ENCODE results near the gene TRPC4AP.
A peak's percentile ranks its signal among the peaks of the same experiment; 100 is the strongest.
"Not testable (repeated sequence)": the region's sequence is repeated elsewhere in the genome, so short reads cannot be mapped to it uniquely, and the experiment has no call there.

TRPC4AP gene

DNA sequence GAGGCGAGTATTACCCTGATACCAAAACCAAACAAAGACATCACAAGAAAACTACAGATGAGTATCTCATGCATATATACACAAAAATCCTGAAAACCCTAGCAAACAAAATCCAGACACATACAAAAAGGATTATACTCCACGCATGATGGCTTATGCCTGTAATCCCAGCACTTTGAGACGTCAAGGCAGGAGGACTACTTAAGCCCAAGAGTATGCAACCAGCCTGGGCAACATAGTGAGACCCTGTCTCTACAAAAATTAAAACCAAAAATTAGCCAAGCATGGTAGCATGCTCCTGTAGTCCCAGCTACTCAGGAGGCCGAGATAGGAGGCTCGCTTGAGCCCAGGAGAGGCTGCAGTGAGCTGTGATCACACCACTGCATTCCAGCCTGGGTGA is 32.4 kb downstream of the TRPC4AP start:
- H3K27me3 ChIP-seq (replicated peaks in 2 of 5; ENCODE audit: control insufficient read depth in 4 of 5, insufficient read depth in 5 of 5, low read length in 4 of 5): no peaks in the 10 kb centered on the region
- ChIA-PET POLR2A (no interaction called here), CTCF (no interaction called here)
- H3K9me3 ChIP-seq (ENCODE audit: control extremely low read depth in 1 of 5, control insufficient read depth in 4 of 5, insufficient read depth in 2 of 5, low read depth in 1 of 5, low read length in 4 of 5): peaks cover 0 to 3% (median 0%) of the 10 kb centered on the region in 5 experiments
- no peak overlapping the region for H3K4me3 ChIP-seq (ENCODE audit: control insufficient read depth in 1 of 7, extremely low read depth in 1 of 7, insufficient read depth in 4 of 7, low read depth in 2 of 7, low read length in 6 of 7)
- peaks cover 0 to 2% (median 0%) of the 10 kb centered on the region in 4 experiments for H3K4me1 ChIP-seq (ENCODE audit: control extremely low read depth in 1 of 4, control insufficient read depth in 4 of 4, insufficient read depth in 4 of 4, low read length in 3 of 4)
- DNase-seq: no peak
- peaks cover 9 to 21% (median 16%) of the 10 kb centered on the region in 4 experiments for H3K36me3 ChIP-seq (ENCODE audit: control insufficient read depth in 4 of 4, insufficient read depth in 4 of 4, low read length in 3 of 4)
- WGBS (ENCODE audit: insufficient coverage): 95% methylated on average over 4 of the region's 5 CpGs
- no peak overlapping the region for H3K27ac ChIP-seq (ENCODE audit: insufficient read depth in 1 of 2, low read depth in 1 of 2, low read length in 2 of 2, poor library complexity in 1 of 2, severe bottlenecking in 2 of 2)

GRCh38 chr20:35059612-35060011 is 33.0 kb downstream of the TRPC4AP start:
- DNase-seq: no peak
- peaks cover 7 to 26% (median 20%) of the 10 kb centered on the region in 4 experiments for H3K36me3 ChIP-seq (ENCODE audit: control insufficient read depth in 4 of 4, insufficient read depth in 4 of 4, low read length in 3 of 4)
- no peak overlapping the region for H3K4me3 ChIP-seq (ENCODE audit: control insufficient read depth in 1 of 7, extremely low read depth in 1 of 7, insufficient read depth in 4 of 7, low read depth in 2 of 7, low read length in 6 of 7)
- CTCF ChIA-PET: interaction anchor here (1.1 kb wide), 1 partner anchor 18 kb away, joined by 5 read pairs; no protein-coding TSS in a partner anchor
- WGBS (ENCODE audit: insufficient coverage): over 99% methylated on average over 9 of the region's 14 CpGs
- H3K4me1 ChIP-seq (ENCODE audit: control extremely low read depth in 1 of 4, control insufficient read depth in 4 of 4, insufficient read depth in 4 of 4, low read length in 3 of 4): peaks cover 0 to 2% (median 0%) of the 10 kb centered on the region in 4 experiments
- POLR2A ChIA-PET: no interaction called here
- peaks cover 0 to 3% (median 0%) of the 10 kb centered on the region in 5 experiments for H3K9me3 ChIP-seq (ENCODE audit: control extremely low read depth in 1 of 5, control insufficient read depth in 4 of 5, insufficient read depth in 2 of 5, low read depth in 1 of 5, low read length in 4 of 5)
- H3K27me3 ChIP-seq (replicated peaks in 2 of 5; ENCODE audit: control insufficient read depth in 4 of 5, insufficient read depth in 5 of 5, low read length in 4 of 5): no peaks in the 10 kb centered on the region
- no peak overlapping the region for H3K27ac ChIP-seq (ENCODE audit: insufficient read depth in 1 of 2, low read depth in 1 of 2, low read length in 2 of 2, poor library complexity in 1 of 2, severe bottlenecking in 2 of 2)

GRCh38 chr20:35059110-35059509 is 33.5 kb downstream of the TRPC4AP start:
- no peak overlapping the region for H3K4me3 ChIP-seq (ENCODE audit: control insufficient read depth in 1 of 7, extremely low read depth in 1 of 7, insufficient read depth in 4 of 7, low read depth in 2 of 7, low read length in 6 of 7)
- WGBS (ENCODE audit: insufficient coverage): 100% methylated on average over 1 of the region's 2 CpGs
- POLR2A ChIA-PET: no interaction called here
- H3K9me3 ChIP-seq (ENCODE audit: control extremely low read depth in 1 of 5, control insufficient read depth in 4 of 5, insufficient read depth in 2 of 5, low read depth in 1 of 5, low read length in 4 of 5): peaks cover 0 to 3% (median 0%) of the 10 kb centered on the region in 5 experiments
- CTCF ChIA-PET: interaction anchor here (1.1 kb wide), 1 partner anchor 18 kb away, joined by 5 read pairs; no protein-coding TSS in a partner anchor
- H3K27me3 ChIP-seq (replicated peaks in 2 of 5; ENCODE audit: control insufficient read depth in 4 of 5, insufficient read depth in 5 of 5, low read length in 4 of 5): no peaks in the 10 kb centered on the region
- H3K27ac ChIP-seq (ENCODE audit: insufficient read depth in 1 of 2, low read depth in 1 of 2, low read length in 2 of 2, poor library complexity in 1 of 2, severe bottlenecking in 2 of 2): no peak overlapping the region
- DNase-seq: no peak
- H3K4me1 ChIP-seq (ENCODE audit: control extremely low read depth in 1 of 4, control insufficient read depth in 4 of 4, insufficient read depth in 4 of 4, low read length in 3 of 4): peaks cover 0 to 2% (median 0%) of the 10 kb centered on the region in 4 experiments
- peaks cover 11 to 30% (median 25%) of the 10 kb centered on the region in 4 experiments for H3K36me3 ChIP-seq (ENCODE audit: control insufficient read depth in 4 of 4, insufficient read depth in 4 of 4, low read length in 3 of 4)

GRCh38 chr20:35055445-35056276 is 36.9 kb downstream of the TRPC4AP start:
- no peak for DNase-seq
- H3K36me3 ChIP-seq (ENCODE audit: control insufficient read depth in 4 of 4, insufficient read depth in 4 of 4, low read length in 3 of 4): peaks cover 13 to 38% (median 25%) of the 10 kb centered on the region in 4 experiments
- H3K27me3 ChIP-seq (replicated peaks in 2 of 5; ENCODE audit: control insufficient read depth in 4 of 5, insufficient read depth in 5 of 5, low read length in 4 of 5): no peaks in the 10 kb centered on the region
- H3K9me3 ChIP-seq (ENCODE audit: control extremely low read depth in 1 of 5, control insufficient read depth in 4 of 5, insufficient read depth in 2 of 5, low read depth in 1 of 5, low read length in 4 of 5): peaks cover 0 to 2% (median 0%) of the 10 kb centered on the region in 5 experiments
- H3K27ac ChIP-seq (ENCODE audit: insufficient read depth in 1 of 2, low read depth in 1 of 2, low read length in 2 of 2, poor library complexity in 1 of 2, severe bottlenecking in 2 of 2): no peak overlapping the region
- H3K4me1 ChIP-seq (ENCODE audit: control extremely low read depth in 1 of 4, control insufficient read depth in 4 of 4, insufficient read depth in 4 of 4, low read length in 3 of 4): no peaks in the 10 kb centered on the region
- WGBS (ENCODE audit: insufficient coverage): 98% methylated on average over 7 of the region's 9 CpGs
- ChIA-PET POLR2A (no interaction called here), CTCF (interaction anchor here (2.1 kb wide), 1 partner anchor 22 kb away, joined by 4 read pairs; no protein-coding TSS in a partner anchor)
- no peak overlapping the region for H3K4me3 ChIP-seq (ENCODE audit: control insufficient read depth in 1 of 7, extremely low read depth in 1 of 7, insufficient read depth in 4 of 7, low read depth in 2 of 7, low read length in 6 of 7)

- no peak for DNase-seq
- peaks cover 18 to 45% (median 28%) of the 10 kb centered on the region in 4 experiments for H3K36me3 ChIP-seq (ENCODE audit: control insufficient read depth in 4 of 4, insufficient read depth in 4 of 4, low read length in 3 of 4)
- H3K27me3 ChIP-seq (replicated peaks in 2 of 5; ENCODE audit: control insufficient read depth in 4 of 5, insufficient read depth in 5 of 5, low read length in 4 of 5): no peaks in the 10 kb centered on the region
- CTCF ChIA-PET: interaction anchor here (0.7 to 2.1 kb wide), 2 partner anchors 21 to 68 kb away, joined by 3 to 4 read pairs; no protein-coding TSS in a partner anchor
- no peak overlapping the region for H3K4me3 ChIP-seq (ENCODE audit: control insufficient read depth in 1 of 7, extremely low read depth in 1 of 7, insufficient read depth in 4 of 7, low read depth in 2 of 7, low read length in 6 of 7)
- H3K9me3 ChIP-seq (ENCODE audit: control extremely low read depth in 1 of 5, control insufficient read depth in 4 of 5, insufficient read depth in 2 of 5, low read depth in 1 of 5, low read length in 4 of 5): no peaks in the 10 kb centered on the region
- no peaks in the 10 kb centered on the region for H3K4me1 ChIP-seq (ENCODE audit: control extremely low read depth in 1 of 4, control insufficient read depth in 4 of 4, insufficient read depth in 4 of 4, low read length in 3 of 4)
- POLR2A ChIA-PET: no interaction called here
- WGBS (ENCODE audit: insufficient coverage): no CpG with 5 or more reads among the region's 2 CpGs
- H3K27ac ChIP-seq (ENCODE audit: insufficient read depth in 1 of 2, low read depth in 1 of 2, low read length in 2 of 2, poor library complexity in 1 of 2, severe bottlenecking in 2 of 2): peak overlapping the region in 1 of 2 experiments; percentile 18
These were observed 37.8 kb downstream of the TRPC4AP start for GRCh38 chr20:35054814-35055213.

- H3K9me3 ChIP-seq (ENCODE audit: control extremely low read depth in 1 of 5, control insufficient read depth in 4 of 5, insufficient read depth in 2 of 5, low read depth in 1 of 5, low read length in 4 of 5); H3K27me3 ChIP-seq (replicated peaks in 2 of 5; ENCODE audit: control insufficient read depth in 4 of 5, insufficient read depth in 5 of 5, low read length in 4 of 5); H3K4me1 ChIP-seq (ENCODE audit: control extremely low read depth in 1 of 4, control insufficient read depth in 4 of 4, insufficient read depth in 4 of 4, low read length in 3 of 4); H3K27ac ChIP-seq (ENCODE audit: insufficient read depth in 1 of 2, low read depth in 1 of 2, low read length in 2 of 2, poor library complexity in 1 of 2, severe bottlenecking in 2 of 2); POLR2A ChIA-PET; H3K4me3 ChIP-seq (ENCODE audit: control insufficient read depth in 1 of 7, extremely low read depth in 1 of 7, insufficient read depth in 4 of 7, low read depth in 2 of 7, low read length in 6 of 7); DNase-seq: not testable (repeated sequence)
- CTCF ChIA-PET: interaction anchor here (1.8 kb wide), 1 partner anchor 10 kb away, joined by 4 read pairs; no protein-coding TSS in a partner anchor
- H3K36me3 ChIP-seq (ENCODE audit: control insufficient read depth in 4 of 4, insufficient read depth in 4 of 4, low read length in 3 of 4): peaks cover 30 to 64% (median 42%) of the 10 kb centered on the region in 4 experiments
- whole genome bisulfite sequencing (ENCODE audit: insufficient coverage): 97% methylated on average over 4 of the region's 5 CpGs
These were observed 40.0 kb downstream of the TRPC4AP start for GRCh38 chr20:35052616-35053015.

Data from common myeloid progenitor, CD34-positive (primary cell).